Daoy (cell line): Measurements from ENCODE around the gene TMPRSS13. TPM values are rescaled to one million over a fixed set of nuclear protein-coding genes. Genes with fewer than 3 reads are reported as not detected.
A peak's percentile ranks its signal among the peaks of the same experiment; 100 is the strongest.
"Not testable (repeated sequence)": the region's sequence is repeated elsewhere in the genome, so short reads cannot be mapped to it uniquely, and the experiment has no call there.

Experiments used
- DNase-seq: peaks from one replicate; pipeline ENCODE4 v3.0.0-alpha.2; 2015; ENCODE audit warnings: low read depth
- total RNA-seq: library from RNA; depleted of rRNA; stranded (reverse); fragments of >200 nt; shearing (Covaris generic); gene quantifications from 2 replicates; pipeline ENCODE4 v1.2.3, GENCODE V29; 2014

TMPRSS13 gene
- total RNA-seq, 1 experiment from 2014 or later: 0.06 TPM

DNA sequence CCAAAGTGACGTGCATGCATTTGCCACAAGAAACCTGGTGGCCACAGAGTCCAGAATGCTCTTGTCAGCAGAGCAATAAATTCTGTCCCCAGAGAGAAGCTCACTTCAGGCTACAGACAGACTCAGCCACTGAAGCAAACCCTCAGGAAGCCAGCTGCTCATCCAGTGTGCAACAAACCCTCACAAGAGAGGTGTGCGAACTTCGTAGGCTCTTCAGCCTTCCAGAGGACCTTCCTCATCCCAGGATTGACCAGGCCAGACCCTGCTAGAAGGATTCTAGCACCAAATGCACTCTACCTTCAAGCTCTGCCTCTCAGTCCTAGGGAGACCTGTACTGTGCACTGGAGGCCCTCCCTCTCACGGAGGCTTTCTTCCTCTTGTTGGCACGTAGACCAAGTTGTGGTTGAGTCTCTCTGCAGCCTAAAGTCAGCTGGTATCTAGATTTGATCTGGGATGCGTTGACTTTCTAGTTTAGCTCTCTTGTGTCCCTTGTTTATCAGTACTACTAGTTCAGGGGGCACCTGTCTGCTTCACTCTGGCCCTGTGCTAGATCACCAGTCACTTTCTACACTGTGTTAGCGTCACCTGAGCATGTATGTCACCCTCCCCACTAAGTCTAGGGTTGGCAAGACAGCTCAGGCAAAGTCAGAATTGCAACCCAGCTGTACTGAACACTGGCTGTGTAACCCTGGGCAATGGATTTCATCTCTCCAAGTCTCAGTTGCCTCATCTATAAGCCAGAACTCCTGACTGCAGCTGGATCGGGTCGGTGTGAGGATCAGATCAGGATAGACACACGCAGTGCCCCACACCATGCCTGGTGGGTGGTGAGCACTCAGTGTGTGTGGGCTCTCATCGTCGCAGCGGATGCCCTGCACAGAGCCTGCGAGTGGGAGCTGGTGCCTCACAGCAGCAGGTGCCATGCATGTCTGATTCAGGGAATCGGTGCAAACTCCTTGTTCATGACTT is 22.1 kb upstream of the TMPRSS13 start:
- no peak for DNase-seq

DNA sequence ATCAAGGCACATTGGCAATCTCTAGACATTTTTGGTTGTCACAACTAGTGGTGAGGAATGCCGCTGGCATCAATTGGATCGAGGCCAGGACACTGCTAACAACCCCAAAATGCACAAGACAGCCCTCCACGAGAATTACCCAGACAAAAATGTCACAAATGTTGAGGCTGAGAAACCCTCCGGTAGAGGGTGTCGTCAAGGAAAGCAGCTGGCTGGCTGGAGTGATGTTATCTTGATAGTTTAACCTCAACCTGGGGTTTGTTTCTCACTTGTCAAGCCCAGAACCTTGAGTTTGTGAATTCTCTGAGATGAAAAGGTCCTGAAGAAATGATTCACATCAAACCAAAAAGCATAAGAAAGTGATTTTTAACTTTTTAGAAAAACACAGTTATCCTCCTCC is 21.1 kb upstream of the TMPRSS13 start:
- DNase-seq: no peak

DNA sequence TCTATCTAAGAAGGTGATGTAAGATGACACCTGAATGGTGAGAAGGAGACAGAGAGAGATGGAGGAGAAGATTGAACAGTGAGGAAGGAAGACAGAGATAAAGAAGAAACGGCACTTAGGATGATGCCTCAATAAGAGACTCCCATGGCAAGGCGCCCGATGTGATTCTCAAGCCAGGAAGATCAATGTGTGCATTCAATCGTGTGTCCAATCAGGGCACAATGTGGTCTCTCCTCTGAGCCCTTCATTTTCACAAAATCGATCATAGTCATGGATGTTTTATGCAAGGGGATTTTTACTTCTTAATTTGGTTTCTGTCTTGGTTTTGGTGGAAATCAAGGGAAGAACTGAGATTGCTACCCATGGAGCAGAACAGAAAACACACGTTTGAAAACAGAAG is 19.9 kb upstream of the TMPRSS13 start:
- DNase-seq: no peak

DNA sequence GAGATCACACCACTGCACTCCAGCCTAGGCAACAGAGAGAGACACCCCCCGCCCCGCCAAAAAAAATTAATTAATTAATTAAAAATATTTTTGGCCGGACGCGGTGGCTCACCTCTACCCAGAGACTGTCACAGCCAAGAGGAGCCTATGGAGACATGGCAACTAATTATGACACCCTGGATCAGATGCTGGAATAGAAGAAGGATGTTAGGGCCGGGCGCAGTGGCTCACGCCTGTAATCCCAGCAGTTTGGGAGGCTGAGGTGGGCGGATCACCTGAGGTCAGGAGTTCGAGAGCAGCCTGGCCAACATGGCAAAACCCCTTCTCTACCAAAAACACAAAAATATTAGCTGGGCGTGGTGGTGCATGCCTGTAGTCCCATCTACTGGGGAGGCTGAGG is 19.3 kb upstream of the TMPRSS13 start:
- not testable (repeated sequence) for DNase-seq

GRCh38 chr11:117947751-117948150 is 18.5 kb upstream of the TMPRSS13 start:
- DNase-seq: not testable (repeated sequence)

DNA sequence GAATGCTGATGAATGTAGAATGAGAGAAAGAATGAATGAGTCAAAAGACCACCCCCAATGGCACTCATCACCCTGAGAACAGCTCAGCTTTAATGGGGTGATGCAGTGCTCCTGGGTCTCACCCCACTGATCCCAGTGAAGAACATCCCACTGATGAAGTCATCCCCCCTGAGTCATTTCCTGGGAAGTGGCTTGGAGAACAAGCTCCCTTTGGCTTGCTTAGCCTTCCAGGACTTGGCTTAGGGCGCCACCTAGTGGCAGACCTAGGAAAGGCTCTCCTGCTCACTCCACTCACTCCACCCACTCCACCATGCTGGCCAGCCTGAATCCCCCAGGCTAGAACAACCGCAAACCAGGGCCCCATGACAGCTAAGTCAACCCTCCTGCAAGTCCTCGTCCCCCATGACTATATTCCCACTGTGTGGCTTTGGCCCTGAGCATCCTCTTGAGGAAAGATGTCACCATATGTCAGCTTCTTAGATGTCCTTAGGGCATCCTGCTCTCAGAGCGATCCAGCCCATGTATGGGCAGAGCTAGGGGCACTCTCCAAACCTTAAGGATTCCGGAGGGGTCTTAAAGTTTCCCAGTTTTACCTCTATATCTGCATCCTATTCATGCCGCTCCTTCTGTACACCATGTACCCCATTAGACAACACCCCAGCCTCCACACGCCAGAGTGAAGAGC is 17.8 kb upstream of the TMPRSS13 start:
- DNase-seq: peak; percentile 95

- DNase-seq: no peak
These were observed 17.1 kb upstream of the TMPRSS13 start for GRCh38 chr11:117946156-117946841.

- DNase-seq: no peak
These were observed 16.0 kb upstream of the TMPRSS13 start for GRCh38 chr11:117945047-117945810.

- no peak for DNase-seq
These were observed 15.4 kb upstream of the TMPRSS13 start for GRCh38 chr11:117944554-117944953.

GRCh38 chr11:117941976-117942654 is 12.9 kb upstream of the TMPRSS13 start:
- DNase-seq: no peak

DNA sequence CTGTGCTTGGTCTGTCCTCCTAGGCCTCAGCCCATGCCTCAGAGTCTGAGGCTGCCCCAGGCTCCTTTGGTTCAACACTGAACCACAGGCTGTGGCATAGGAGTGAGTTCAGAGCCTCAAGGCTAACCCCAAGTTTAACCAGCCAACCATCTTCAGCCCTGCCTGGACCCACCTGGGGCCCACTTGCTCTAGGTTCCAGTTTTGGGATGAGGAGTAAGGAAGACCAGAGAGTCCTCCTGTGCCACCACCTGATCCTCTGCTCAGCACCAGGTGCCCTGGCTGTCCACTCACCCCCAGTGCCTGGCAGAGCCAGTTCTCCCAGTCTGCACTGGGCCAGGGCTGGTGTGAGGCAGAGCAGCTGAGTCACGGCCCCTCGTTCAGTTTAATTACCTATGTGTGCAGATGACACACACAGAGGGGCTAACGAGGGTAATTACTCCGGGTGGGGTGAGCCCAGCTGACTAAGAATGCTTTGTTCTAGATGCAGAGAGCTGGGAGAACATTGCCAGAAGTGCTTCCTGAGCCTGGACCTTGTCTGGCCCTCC is 12.0 kb upstream of the TMPRSS13 start:
- DNase-seq: peak; percentile 81

- no peak for DNase-seq
These were observed 11.5 kb upstream of the TMPRSS13 start for GRCh38 chr11:117940736-117941135.

GRCh38 chr11:117936973-117937372 is 7.8 kb upstream of the TMPRSS13 start:
- DNase-seq: no peak

GRCh38 chr11:117934526-117935307 is 5.5 kb upstream of the TMPRSS13 start:
- DNase-seq: no peak

GRCh38 chr11:117933930-117934329 is 4.7 kb upstream of the TMPRSS13 start:
- DNase-seq: no peak

- DNase-seq: no peak
These were observed 4.3 kb upstream of the TMPRSS13 start for GRCh38 chr11:117933475-117933874.

GRCh38 chr11:117932947-117933346 is 3.7 kb upstream of the TMPRSS13 start:
- DNase-seq: no peak

- peak; percentile 41 for DNase-seq
These were observed 3.2 kb upstream of the TMPRSS13 start for GRCh38 chr11:117932426-117932825.

GRCh38 chr11:117931971-117932370 is 2.8 kb upstream of the TMPRSS13 start:
- no peak for DNase-seq
